OCI-LY3 (cell line): ENCODE data around the gene PEPD.

Experiments
- CTCF ChIP-seq: fragments of 200-600, 300-600 bp; sonication (generic); IDR thresholded peaks from 2 replicates; pipeline ENCODE4 v1.5.1; 2014; ENCODE audit warnings: antibody characterized with exemption, low read length, low read depth
- EZH2phosphoT487 ChIP-seq: fragments of 200-600 bp; shearing (Covaris generic); IDR thresholded peaks from 2 replicates; pipeline ENCODE4 v1.6.1; 2018; ENCODE audit warnings: antibody characterized with exemption, mixed run types, low read depth

DNA sequence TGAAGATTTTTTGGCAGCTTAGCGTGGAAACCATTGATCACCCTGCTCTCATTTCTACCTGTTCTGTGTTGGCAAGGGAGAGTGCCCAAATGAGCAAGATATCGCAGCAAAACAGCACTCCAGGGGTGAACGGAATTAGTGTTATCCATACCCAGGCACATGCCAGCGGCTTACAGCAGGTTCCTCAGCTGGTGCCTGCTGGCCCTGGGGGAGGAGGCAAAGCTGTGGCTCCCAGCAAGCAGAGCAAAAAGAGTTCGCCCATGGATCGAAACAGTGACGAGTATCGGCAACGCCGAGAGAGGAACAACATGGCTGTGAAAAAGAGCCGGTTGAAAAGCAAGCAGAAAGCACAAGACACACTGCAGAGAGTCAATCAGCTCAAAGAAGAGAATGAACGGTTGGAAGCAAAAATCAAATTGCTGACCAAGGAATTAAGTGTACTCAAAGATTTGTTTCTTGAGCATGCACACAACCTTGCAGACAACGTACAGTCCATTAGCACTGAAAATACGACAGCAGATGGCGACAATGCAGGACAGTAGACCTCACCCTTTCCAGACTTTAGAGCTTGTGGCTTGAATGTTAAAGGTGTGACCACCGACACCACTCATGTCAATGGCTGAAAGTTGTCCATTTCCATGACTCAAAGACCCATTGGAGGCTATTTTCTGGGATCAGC, 142.3 kb downstream of the PEPD start:
- TF ChIP-seq CTCF (no peak), EZH2phosphoT487 (no peak)
